Karpas-422 (cell line): ENCODE results near the gene GNPDA1. TPM values are rescaled to one million over a fixed set of nuclear protein-coding genes. Genes with fewer than 3 reads are reported as not detected.
"Not testable (repeated sequence)": the region's sequence is repeated elsewhere in the genome, so short reads cannot be mapped to it uniquely, and the experiment has no call there.

Source experiments
- DNase-seq: peaks from one replicate; pipeline ENCODE4 v3.0.0-alpha.2; 2015
- H2AFZ ChIP-seq: fragments of 200-600 bp; sonication (generic); 2 replicates; pipeline ENCODE4 v1.6.1; 2014; ENCODE audit warnings: antibody characterized with exemption, low read length, mixed read lengths
- H3K27ac ChIP-seq: fragments of 200-600 bp; sonication (generic); 2 replicates; pipeline ENCODE4 v1.5.1; 2014; ENCODE audit warnings: mild to moderate bottlenecking, low read length, moderate library complexity
- H3K27me3 ChIP-seq: fragments of 200-600 bp; sonication (generic); 2 replicates; pipeline ENCODE4 v1.6.1; 2014; ENCODE audit warnings: low read length, mixed read lengths
- H3K36me3 ChIP-seq: fragments of 200-600 bp; sonication (generic); 2 replicates; pipeline ENCODE4 v1.6.1; 2014; ENCODE audit warnings: low read length, mixed read lengths; ENCODE audit not compliant: insufficient read depth
- H3K4me1 ChIP-seq: fragments of 200-600 bp; sonication (generic); 2 replicates; pipeline ENCODE4 v1.6.1; 2014; ENCODE audit warnings: mild to moderate bottlenecking, low read length, mixed read lengths
- H3K4me2 ChIP-seq: fragments of 200-600 bp; sonication (generic); 2 replicates; pipeline ENCODE4 v1.6.1; 2014; ENCODE audit warnings: low read length, low read depth, mild to moderate bottlenecking; ENCODE audit not compliant: poor library complexity, severe bottlenecking
- H3K4me3 ChIP-seq: fragments of 200-600 bp; sonication (generic); 2 replicates; pipeline ENCODE4 v1.5.1; 2014; ENCODE audit warnings: mild to moderate bottlenecking, antibody characterized with exemption, low read length, mixed read lengths
- H3K79me2 ChIP-seq: fragments of 200-600 bp; sonication (generic); 2 replicates; pipeline ENCODE4 v1.6.1; 2014; ENCODE audit warnings: mild to moderate bottlenecking, low read length, mixed read lengths
- H3K9ac ChIP-seq: fragments of 200-600 bp; sonication (generic); 2 replicates; pipeline ENCODE4 v1.6.0; 2014; ENCODE audit warnings: low read length
- H3K9me2 ChIP-seq: fragments of 200-600 bp; sonication (generic), shearing (Covaris generic); replicated peaks from 2 replicates; pipeline ENCODE4 v1.6.0; 2014; ENCODE audit warnings: mild to moderate bottlenecking, low read length, moderate library complexity; ENCODE audit not compliant: insufficient read depth
- H3K9me3 ChIP-seq: fragments of 300-700, 200-600 bp; sonication (generic); 2 replicates; pipeline ENCODE4 v1.6.1; 2014; ENCODE audit warnings: low read length, mixed read lengths
- H4K20me1 ChIP-seq: fragments of 200-600 bp; sonication (generic); 2 replicates; pipeline ENCODE4 v1.6.1; 2014; ENCODE audit warnings: mild to moderate bottlenecking, antibody characterized with exemption, low read length, low read depth; ENCODE audit not compliant: insufficient read depth
- total RNA-seq: library from RNA; depleted of rRNA; stranded (reverse); fragments of >200 nt; shearing (Covaris generic); gene quantifications from 2 replicates; pipeline ENCODE4 v1.2.3, GENCODE V29; 2014; ENCODE audit warnings: low replicate concordance; rRNA removed

The GNPDA1 gene
- total RNA-seq, result 45.0 and 50.5 TPM in 2 replicates

DNA sequence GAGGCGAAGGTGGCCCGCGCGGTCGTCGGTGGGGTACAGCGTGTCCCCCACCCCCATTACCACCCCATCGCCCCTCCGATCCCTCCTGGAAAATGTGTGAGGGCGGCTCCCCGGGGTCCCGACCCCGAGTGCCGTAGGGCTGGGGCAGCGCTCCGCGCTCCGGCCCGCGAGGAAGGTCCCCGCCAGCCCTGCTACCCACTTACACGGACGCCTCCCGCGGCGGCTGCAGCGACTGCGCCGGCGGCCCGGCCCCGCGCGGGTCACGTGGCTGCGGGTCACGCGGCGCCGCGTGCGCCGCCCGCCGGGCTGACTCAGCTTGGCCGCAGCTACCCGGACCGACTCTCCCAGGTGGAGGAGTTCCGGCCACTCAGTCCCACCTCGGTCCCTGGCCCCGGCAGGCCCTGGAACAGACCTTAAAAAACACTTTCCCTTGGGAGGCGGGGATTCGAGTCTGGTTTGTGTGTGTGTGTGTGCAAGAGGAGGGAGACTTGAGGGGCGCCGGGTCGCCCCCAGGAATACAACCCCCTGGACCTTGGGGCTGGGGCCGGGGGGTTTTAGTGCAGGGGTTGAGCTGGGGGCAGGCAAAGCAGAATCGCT lies at the start of gene GNPDA1:
TSS of gene GNPDA1 (minus strand) at position 236 of the 597 bp plus-strand sequence. CDS start 992 bp downstream, outside the sequence.
- H3K4me1 ChIP-seq, result peaks cover 40% of the 10 kb centered on the region
- peaks cover 2% of the 10 kb centered on the region; the same call in 1 of the 2 replicates for H3K36me3 ChIP-seq
- no peaks in the 10 kb centered on the region for H3K9me3 ChIP-seq
- peak within 1 kb of the TSS; percentile 82 for H3K4me3 ChIP-seq
- peak within 1 kb of the TSS; percentile 93 for H3K9ac ChIP-seq
- no peaks in the 10 kb centered on the region for H3K27me3 ChIP-seq
- no peaks in the 10 kb centered on the region for H4K20me1 ChIP-seq
- H3K9me2 ChIP-seq, result no peaks in the 10 kb centered on the region
- H3K79me2 ChIP-seq, result peaks cover 14% of the 10 kb centered on the region
- peak within 1 kb of the TSS; percentile 98 for H3K4me2 ChIP-seq
- peak within 1 kb of the TSS; percentile 89 for H2AFZ ChIP-seq
- peak within 1 kb of the TSS; percentile 19; the same call in 1 of the 2 replicates for H3K27ac ChIP-seq
- DNase-seq, result peak; percentile 85

DNA sequence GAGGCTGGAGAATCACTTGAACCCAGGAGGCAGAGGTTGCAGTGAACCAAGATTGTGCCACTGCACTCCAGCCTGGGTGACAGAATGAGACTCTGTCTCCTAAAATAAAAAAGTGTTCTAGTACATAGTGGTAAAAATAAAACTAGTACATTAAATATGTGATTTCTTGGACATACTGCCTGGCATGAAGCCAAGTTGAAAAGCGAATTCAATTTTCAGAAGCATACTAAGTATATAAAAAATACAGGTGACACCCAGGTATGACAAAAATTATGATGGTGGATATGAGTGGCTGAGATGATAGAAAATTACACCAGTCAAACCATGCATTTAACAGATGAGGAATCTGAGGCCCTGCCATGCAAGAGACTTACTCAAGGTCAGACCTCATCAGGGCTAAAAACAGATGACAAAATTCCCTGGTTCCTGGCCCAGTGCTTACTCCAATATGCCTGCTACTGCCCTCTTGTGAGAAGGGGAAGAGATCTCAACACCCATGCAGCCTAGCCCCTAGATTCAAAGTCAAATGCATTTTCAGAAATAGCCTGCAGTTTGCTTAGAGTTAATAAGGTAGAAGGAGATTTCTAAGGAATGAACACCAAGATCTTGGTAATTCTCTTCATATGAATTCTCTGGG lies 46.6 kb upstream of the GNPDA1 start:
- Histone ChIP-seq H3K4me2 (no peak overlapping the region), H3K4me3 (no peak overlapping the region)

DNA sequence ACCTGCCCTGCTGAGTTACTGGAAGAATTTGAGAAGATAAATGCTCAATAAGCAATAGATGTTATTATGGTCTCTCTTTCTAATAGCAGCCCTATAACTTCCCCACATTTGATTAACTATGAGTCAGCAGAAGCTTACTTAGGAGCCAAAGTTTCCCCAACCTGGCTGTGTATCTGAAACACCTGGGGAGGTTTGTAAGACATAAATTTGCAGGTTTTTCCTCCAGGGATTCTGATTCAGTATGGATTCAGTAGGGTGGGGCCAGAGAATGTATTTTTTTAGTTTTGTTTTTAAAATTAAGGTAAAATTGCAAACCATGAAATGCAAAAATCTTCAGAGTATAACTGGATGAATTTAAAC lies 44.9 kb upstream of the GNPDA1 start:
- Histone ChIP-seq H3K9me2 (no peaks in the 10 kb centered on the region), H3K36me3 (no peaks in the 10 kb centered on the region), H3K27ac (no peak overlapping the region), H2AFZ (no peak overlapping the region), H3K4me1 (peaks cover 13% of the 10 kb centered on the region), H3K79me2 (no peaks in the 10 kb centered on the region), H3K4me3 (no peak overlapping the region), H3K4me2 (no peak overlapping the region), H4K20me1 (no peaks in the 10 kb centered on the region), H3K9ac (no peak overlapping the region), H3K27me3 (no peaks in the 10 kb centered on the region), H3K9me3 (no peaks in the 10 kb centered on the region)
- DNase-seq, result no peak

More for the DNA sequence above, 46.6 kb upstream of the GNPDA1 start:
- H3K9me3 ChIP-seq, result no peaks in the 10 kb centered on the region
- DNase-seq, result no peak
- no peaks in the 10 kb centered on the region for H4K20me1 ChIP-seq
- no peaks in the 10 kb centered on the region for H3K79me2 ChIP-seq
- no peaks in the 10 kb centered on the region for H3K36me3 ChIP-seq
- H3K9me2 ChIP-seq, result no peaks in the 10 kb centered on the region
- no peaks in the 10 kb centered on the region for H3K27me3 ChIP-seq
- no peak overlapping the region for H3K27ac ChIP-seq
- H3K4me1 ChIP-seq, result peaks cover 3% of the 10 kb centered on the region; the same call in 1 of the 2 replicates
- H2AFZ ChIP-seq, result no peak overlapping the region
- H3K9ac ChIP-seq, result no peak overlapping the region

DNA sequence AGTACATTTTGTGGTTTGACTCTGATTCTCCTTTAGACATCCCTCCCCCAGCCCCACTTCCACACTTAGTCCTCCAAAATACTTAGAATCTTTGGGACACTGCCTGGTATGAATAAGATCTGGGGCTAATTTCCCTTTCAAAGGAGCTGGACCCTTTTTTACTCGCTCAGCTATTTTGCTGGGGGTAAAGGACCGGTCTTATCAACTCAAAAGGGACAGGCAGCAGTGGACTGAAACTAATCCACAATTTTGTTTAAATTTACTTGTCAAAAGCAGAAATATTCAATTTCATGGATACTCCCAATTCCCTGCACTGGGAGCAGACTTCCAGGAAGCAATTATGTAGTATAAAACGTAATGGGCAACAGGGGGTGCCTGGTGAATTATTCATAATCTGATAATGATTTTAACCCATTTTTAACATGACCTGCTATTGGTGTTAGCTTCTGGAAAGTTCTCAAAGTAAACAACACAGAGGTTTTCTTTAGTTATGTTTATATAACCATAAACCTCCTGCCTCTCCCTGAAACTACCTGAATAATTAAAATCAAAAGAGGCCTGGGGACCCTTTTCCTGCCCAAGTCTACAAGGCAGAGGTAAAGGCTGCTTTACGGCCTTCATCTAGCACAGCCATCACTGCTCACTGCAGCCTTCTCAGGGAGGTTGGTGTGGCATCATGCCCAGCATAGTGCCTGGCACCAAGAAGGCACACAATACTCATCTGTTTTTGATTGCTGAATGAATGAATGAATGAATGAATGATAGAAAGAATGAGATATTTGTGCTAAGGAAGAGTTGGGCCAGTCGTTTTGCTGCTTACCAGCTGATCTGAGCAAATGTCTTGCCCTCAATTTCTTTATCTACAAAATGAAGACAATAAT lies 44.2 kb upstream of the GNPDA1 start:
- DNase-seq, result no peak
- Histone ChIP-seq H3K4me2 (no peak overlapping the region), H2AFZ (no peak overlapping the region), H4K20me1 (no peaks in the 10 kb centered on the region), H3K4me3 (no peak overlapping the region), H3K79me2 (no peaks in the 10 kb centered on the region), H3K9me2 (no peaks in the 10 kb centered on the region), H3K4me1 (peaks cover 13% of the 10 kb centered on the region), H3K9ac (no peak overlapping the region), H3K27me3 (no peaks in the 10 kb centered on the region), H3K9me3 (no peaks in the 10 kb centered on the region), H3K36me3 (no peaks in the 10 kb centered on the region), H3K27ac (no peak overlapping the region)

DNA sequence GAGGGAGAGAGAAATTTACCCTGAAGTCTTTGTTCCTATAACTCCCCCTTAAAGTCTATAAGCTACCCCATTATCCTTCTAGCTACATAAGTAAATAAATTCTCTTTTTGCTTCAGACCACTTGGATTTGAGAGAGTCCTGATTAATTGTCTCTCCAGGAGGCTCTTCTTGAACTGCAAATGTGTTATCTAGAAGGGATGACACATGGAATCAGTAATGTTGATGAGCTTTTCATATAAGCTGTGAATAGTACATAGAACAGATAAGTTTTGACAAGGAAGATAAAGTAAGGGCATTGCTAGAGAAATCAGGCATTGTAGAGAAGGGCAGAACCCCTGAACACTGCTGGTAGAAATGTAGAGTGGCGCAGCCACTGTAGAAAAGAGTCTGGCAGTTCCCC lies 42.5 kb upstream of the GNPDA1 start:
- H3K9me3 ChIP-seq, result no peaks in the 10 kb centered on the region
- H2AFZ ChIP-seq, result no peak overlapping the region
- H3K27ac ChIP-seq, result no peak overlapping the region
- no peaks in the 10 kb centered on the region for H3K79me2 ChIP-seq
- no peak for DNase-seq
- no peak overlapping the region for H3K9ac ChIP-seq
- no peaks in the 10 kb centered on the region for H3K27me3 ChIP-seq
- no peaks in the 10 kb centered on the region for H3K9me2 ChIP-seq
- no peak overlapping the region for H3K4me2 ChIP-seq
- H4K20me1 ChIP-seq, result no peaks in the 10 kb centered on the region
- H3K36me3 ChIP-seq, result no peaks in the 10 kb centered on the region
- H3K4me1 ChIP-seq, result peaks cover 13% of the 10 kb centered on the region
- H3K4me3 ChIP-seq, result no peak overlapping the region

DNA sequence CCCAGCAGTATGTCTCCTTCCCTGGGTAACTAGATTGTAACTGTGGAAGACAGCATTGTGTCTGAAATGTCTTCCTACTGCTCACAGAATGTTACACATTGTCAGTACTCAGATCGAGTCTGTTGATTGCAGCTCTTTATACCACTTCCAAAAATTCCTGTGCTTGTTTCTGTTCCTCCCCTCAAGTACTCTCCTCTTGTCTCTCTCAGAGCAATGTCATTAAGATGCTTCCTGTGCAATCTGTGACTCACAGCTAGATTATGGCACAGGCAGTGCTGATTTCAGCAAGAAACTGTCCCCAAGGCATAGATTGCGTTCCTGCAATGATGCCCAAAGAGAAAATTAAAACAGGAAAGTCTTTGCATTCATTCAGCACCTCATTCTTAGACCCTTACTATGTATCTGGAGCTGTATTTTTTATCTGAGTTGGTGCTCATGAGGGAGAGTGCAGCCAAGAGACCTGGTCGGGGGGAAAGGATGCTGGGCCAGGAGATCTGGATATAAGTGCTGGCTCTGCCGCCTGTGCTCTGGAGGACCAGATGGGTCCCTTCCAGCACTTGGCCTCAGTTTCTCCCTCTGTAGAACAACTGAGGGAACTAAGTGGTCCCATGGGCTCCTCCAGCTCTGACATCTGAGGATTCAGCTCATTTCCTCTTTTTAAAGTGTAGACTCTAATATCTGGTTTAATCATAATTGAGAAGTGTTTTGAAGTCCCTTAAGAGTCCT lies 40.8 kb upstream of the GNPDA1 start:
- Histone ChIP-seq H2AFZ (no peak overlapping the region), H3K9me3 (no peaks in the 10 kb centered on the region), H3K27ac (no peak overlapping the region), H3K4me3 (no peak overlapping the region), H3K9ac (no peak overlapping the region), H4K20me1 (no peaks in the 10 kb centered on the region), H3K9me2 (no peaks in the 10 kb centered on the region), H3K79me2 (no peaks in the 10 kb centered on the region), H3K4me2 (no peak overlapping the region), H3K36me3 (no peaks in the 10 kb centered on the region), H3K27me3 (no peaks in the 10 kb centered on the region), H3K4me1 (peaks cover 13% of the 10 kb centered on the region)
- DNase-seq, result peak; percentile 40

DNA sequence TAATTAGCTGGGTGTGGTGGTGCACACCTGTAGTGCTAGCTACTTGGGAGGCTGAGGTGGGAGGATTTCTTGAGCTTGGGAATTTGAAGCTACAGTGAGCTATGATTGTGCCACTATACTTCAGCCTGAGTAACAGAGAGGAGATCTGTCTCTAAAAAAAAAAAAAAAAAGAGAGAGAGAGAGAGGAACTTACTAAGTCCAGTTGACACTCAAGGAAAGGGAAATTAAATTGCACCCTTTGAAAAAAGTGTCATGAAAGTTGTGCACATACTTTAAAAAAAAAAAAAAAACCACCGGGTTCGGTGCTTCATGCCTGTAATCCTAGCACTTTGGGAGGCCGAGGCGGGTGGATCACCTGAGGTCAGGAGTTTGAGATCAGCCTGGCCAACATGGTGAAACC lies 39.2 kb upstream of the GNPDA1 start:
- H3K4me2 ChIP-seq, H3K27ac ChIP-seq, H3K36me3 ChIP-seq, H3K79me2 ChIP-seq, H4K20me1 ChIP-seq, H3K4me3 ChIP-seq, H3K27me3 ChIP-seq, H2AFZ ChIP-seq, H3K9me3 ChIP-seq, H3K9ac ChIP-seq, H3K9me2 ChIP-seq: not testable (repeated sequence)
- peaks cover 11% of the 10 kb centered on the region for H3K4me1 ChIP-seq
- peak; percentile 25 for DNase-seq
